Right lobe of liver (tissue), 6 donors: ENCODE data around the gene PRR22. TPM values are rescaled to one million over a fixed set of nuclear protein-coding genes. Genes with fewer than 3 reads are reported as not detected.

Experiments used
- ATAC-seq, 4 donors: fragments of 200-7000 bp; cut with Tn5 transposase; one replicate each; pipeline ENCODE4 v1.9.1; 2020; ENCODE audit warnings: mild to moderate bottlenecking in 4 of 4, moderate library complexity in 4 of 4
- DNase-seq, 3 donors: peaks; one replicate each; pipeline ENCODE4 v3.0.0-alpha.2; 2020
- H3K27ac ChIP-seq, 3 donors: fragments of 200-600 bp; one replicate each; pipeline ENCODE4 v1.8.0; 2022
- H3K27me3 ChIP-seq, 2 donors: fragments of 200-600 bp; one replicate each; pipeline ENCODE4 v1.8.0; 2022
- H3K36me3 ChIP-seq, 4 donors: fragments of 200-600 bp; sonication (generic) in 1 of 4; one replicate each; pipeline versions ENCODE4 v1.5.1 to v1.8.0; 2017 to 2022; ENCODE audit warnings: control low read depth in 1 of 4
- H3K4me1 ChIP-seq, 4 donors: fragments of 200-600 bp; sonication (generic) in 1 of 4; one replicate each; pipeline versions ENCODE4 v1.5.1 to v1.8.0; 2017 to 2022; ENCODE audit warnings: control low read depth in 1 of 4
- H3K4me3 ChIP-seq, 3 donors: fragments of 200-600 bp; one replicate each; pipeline ENCODE4 v1.8.0; 2022
- H3K9me3 ChIP-seq, 4 donors: fragments of 200-600 bp; sonication (generic) in 1 of 4; one replicate each; pipeline versions ENCODE4 v1.5.1 to v1.8.0; 2017 to 2022; ENCODE audit warnings: control low read depth in 1 of 4
- CTCF ChIP-seq, 4 donors: fragments of 200-600 bp in 3 of 4; fragments of 450-650 bp in 1 of 4; IDR thresholded peaks; one replicate each; pipeline versions ENCODE4 v1.5.1 to v1.8.0; 2016 to 2022; ENCODE audit warnings: antibody characterized with exemption in 4 of 4, mild to moderate bottlenecking in 2 of 4
- POLR2A ChIP-seq: fragments of 450-650 bp; IDR thresholded peaks from one replicate; pipeline ENCODE4 v1.6.1; 2017; ENCODE audit warnings: antibody characterized with exemption, mild to moderate bottlenecking
- WGBS: methylation state at CpG from one replicate; pipeline ENCODE4 v1.1.6; 2018; ENCODE audit warnings: low coverage, low lambda C conversion rate; ENCODE audit not compliant: insufficient coverage; ENCODE audit errors: missing lambda C conversion rate; 5-methylcytosine and 5-hydroxymethylcytosine counted together
- intact Hi-C, 2 donors: fragments of 100-400 bp; cut with DNase I; formaldehyde crosslinking; loops; one replicate each; pipeline versions ENCODE4 v1.11.2 to v1.14.1; 2022
- total RNA-seq, 6 experiments: library from RNA; depleted of rRNA in 2 of 6; stranded (reverse); fragments of >200 nt in 2 of 6; fragmentation: NEBNext Ultra II Directional in 3 of 6; extraction: Animal tissue kit (Norgen Biotek cat#: 25700) in 3 of 6; gene quantifications; one replicate each; pipeline versions ENCODE4 v1.1.0 to v1.2.4, GENCODE V29; 2016 to 2023
- donor health status: DM: no; HTN: yes; CAD: no.
- donor health status: DM: no; HTN: no; CAD: no.
- donor health status: DM: no; HTN: no; CAD: no.
- donor health status: DM: no; HTN: yes; CAD: no.
- donor health status: DM: no; HTN: yes; CAD: no.

The PRR22 gene
- total RNA-seq, 6 experiments from 2014 or later = 1.7 to 3.3 (median 2.1) TPM

GRCh38 chr19:5788422-5788821, 3.9 kb upstream of the PRR22 start:
- DNase-seq = no peak
- Histone ChIP-seq H3K36me3 (peaks cover 0 to 48% (median 29%) of the 10 kb centered on the region in 4 donors), H3K4me3 (no peak overlapping the region), H3K9me3 (no peaks in the 10 kb centered on the region), H3K27me3 (no peaks in the 10 kb centered on the region), H3K27ac (no peak overlapping the region), H3K4me1 (peaks cover 0 to 3% (median 0%) of the 10 kb centered on the region in 4 donors)
- TF ChIP-seq POLR2A (no peak), CTCF (IDR thresholded peaks at IDR 0.05) (no peak)
- intact Hi-C loops = no loop called here
- 100% methylated on average over 5 of the region's 5 CpGs for WGBS
- ATAC-seq = no peak

GRCh38 chr19:5787409-5788182, 3.0 kb upstream of the PRR22 start:
- intact Hi-C loops = no loop called here

GRCh38 chr19:5786593-5787408, 2.3 kb upstream of the PRR22 start:
- no peak overlapping the region for H3K27ac ChIP-seq
- intact Hi-C loops = no loop called here
- 86% methylated on average over 26 of the region's 44 CpGs for WGBS
- DNase-seq (no peak), ATAC-seq (no peak)
- H3K27me3 ChIP-seq = no peaks in the 10 kb centered on the region
- peaks cover 0 to 3% (median 0%) of the 10 kb centered on the region in 4 donors for H3K4me1 ChIP-seq
- no peak overlapping the region for H3K4me3 ChIP-seq
- TF ChIP-seq CTCF (IDR thresholded peaks at IDR 0.05) = no peak
- TF ChIP-seq POLR2A = no peak
- H3K9me3 ChIP-seq = no peaks in the 10 kb centered on the region
- H3K36me3 ChIP-seq = peaks cover 0 to 48% (median 29%) of the 10 kb centered on the region in 4 donors

More at GRCh38 chr19:5787409-5788182, 3.0 kb upstream of the PRR22 start:
- DNase-seq (no peak), ATAC-seq (no peak)
- H3K36me3 ChIP-seq = peaks cover 0 to 48% (median 29%) of the 10 kb centered on the region in 4 donors
- TF ChIP-seq CTCF (IDR thresholded peaks at IDR 0.05) (no peak), POLR2A (no peak)
- H3K9me3 ChIP-seq = no peaks in the 10 kb centered on the region
- WGBS = no CpG with 5 or more reads among the region's 39 CpGs
- no peak overlapping the region for H3K4me3 ChIP-seq
- H3K27ac ChIP-seq = no peak overlapping the region
- H3K4me1 ChIP-seq = peaks cover 0 to 3% (median 0%) of the 10 kb centered on the region in 4 donors
- no peaks in the 10 kb centered on the region for H3K27me3 ChIP-seq

- Histone ChIP-seq H3K27me3 (no peaks in the 10 kb centered on the region), H3K36me3 (peaks cover 0 to 48% (median 29%) of the 10 kb centered on the region in 4 donors), H3K4me3 (no peak overlapping the region), H3K27ac (no peak overlapping the region), H3K4me1 (no peaks in the 10 kb centered on the region), H3K9me3 (no peaks in the 10 kb centered on the region)
- no CpG with 5 or more reads among the region's 37 CpGs for WGBS
- ATAC-seq (no peak), DNase-seq (no peak)
- no peak for TF ChIP-seq POLR2A
- intact Hi-C loops = no loop called here
Observed at GRCh38 chr19:5785423-5785822, 877 bp upstream of the PRR22 start.
